Muscle layer of duodenum (tissue), 2 donors: ENCODE results near the gene FOXO3.

ENCODE experiments used
- H3K27ac ChIP-seq: one replicate; pipeline ENCODE4 v1.7.0; 2013; ENCODE audit warnings: mild to moderate bottlenecking, low read length
- H3K27me3 ChIP-seq: one replicate; pipeline ENCODE4 v1.7.0; 2013; ENCODE audit warnings: low read depth, mild to moderate bottlenecking, control low read depth, low read length
- H3K36me3 ChIP-seq, 2 donors: one replicate each; pipeline ENCODE4 v1.7.0; 2013; ENCODE audit warnings: low read length in 2 of 2, control low read depth in 1 of 2, mild to moderate bottlenecking in 1 of 2; ENCODE audit not compliant: insufficient read depth in 2 of 2, control insufficient read depth in 1 of 2
- H3K4me1 ChIP-seq, 2 donors: one replicate each; pipeline ENCODE4 v1.7.0; 2013; ENCODE audit warnings: low read length in 2 of 2, mild to moderate bottlenecking in 2 of 2, control low read depth in 1 of 2, moderate library complexity in 1 of 2; ENCODE audit not compliant: insufficient read depth in 2 of 2, control insufficient read depth in 1 of 2
- H3K4me3 ChIP-seq, 2 donors: one replicate each; pipeline ENCODE4 v1.7.0; 2013; ENCODE audit warnings: low read length in 2 of 2, low read depth in 1 of 2, mild to moderate bottlenecking in 1 of 2
- H3K9me3 ChIP-seq, 2 donors: one replicate each; pipeline ENCODE4 v1.7.0; 2013; ENCODE audit warnings: low read length in 2 of 2, control low read depth in 1 of 2, mild to moderate bottlenecking in 1 of 2; ENCODE audit not compliant: control insufficient read depth in 1 of 2
- donor health status: healthy.

Gene FOXO3

GRCh38 chr6:108693430-108694154, 132.9 kb downstream of the FOXO3 start:
- H3K9me3 ChIP-seq = no peaks in the 10 kb centered on the region
- H3K4me1 ChIP-seq = peaks cover 0 to 13% of the 10 kb centered on the region in 2 donors
- no peak overlapping the region for H3K4me3 ChIP-seq
- H3K27me3 ChIP-seq = no peaks in the 10 kb centered on the region
- no peak overlapping the region for H3K27ac ChIP-seq
- H3K36me3 ChIP-seq = peaks cover 0 to 4% of the 10 kb centered on the region in 2 donors

- Histone ChIP-seq H3K4me1 (peaks cover 0 to under 1% of the 10 kb centered on the region in 2 donors), H3K27me3 (no peaks in the 10 kb centered on the region), H3K4me3 (no peak overlapping the region), H3K9me3 (no peaks in the 10 kb centered on the region), H3K36me3 (peaks cover 0 to 4% of the 10 kb centered on the region in 2 donors), H3K27ac (no peak overlapping the region)
Measured at GRCh38 chr6:108694816-108695215, 134.1 kb downstream of the FOXO3 start.

GRCh38 chr6:108697561-108698161, 136.9 kb downstream of the FOXO3 start:
- Histone ChIP-seq H3K4me3 (no peak overlapping the region), H3K9me3 (peaks cover 9 to 23% of the 10 kb centered on the region in 2 donors), H3K36me3 (peaks cover 0 to 4% of the 10 kb centered on the region in 2 donors), H3K27me3 (no peaks in the 10 kb centered on the region), H3K27ac (no peak overlapping the region), H3K4me1 (no peaks in the 10 kb centered on the region)

GRCh38 chr6:108698593-108699289, 138.0 kb downstream of the FOXO3 start:
- no peaks in the 10 kb centered on the region for H3K27me3 ChIP-seq
- H3K4me1 ChIP-seq = no peaks in the 10 kb centered on the region
- no peak overlapping the region for H3K27ac ChIP-seq
- H3K4me3 ChIP-seq = no peak overlapping the region
- peaks cover 9 to 25% of the 10 kb centered on the region in 2 donors for H3K9me3 ChIP-seq
- H3K36me3 ChIP-seq = peaks cover 0 to 4% of the 10 kb centered on the region in 2 donors

- Histone ChIP-seq H3K4me3 (no peak overlapping the region), H3K27ac (no peak overlapping the region), H3K36me3 (peaks cover 0 to 4% of the 10 kb centered on the region in 2 donors), H3K4me1 (no peaks in the 10 kb centered on the region), H3K9me3 (peaks cover 9 to 25% of the 10 kb centered on the region in 2 donors), H3K27me3 (no peaks in the 10 kb centered on the region)
Measured at GRCh38 chr6:108699290-108700041, 138.7 kb downstream of the FOXO3 start.

- no peaks in the 10 kb centered on the region for H3K36me3 ChIP-seq
- no peaks in the 10 kb centered on the region for H3K27me3 ChIP-seq
- H3K4me3 ChIP-seq = no peak overlapping the region
- no peak overlapping the region for H3K27ac ChIP-seq
- peaks cover 9 to 25% of the 10 kb centered on the region in 2 donors for H3K9me3 ChIP-seq
- no peaks in the 10 kb centered on the region for H3K4me1 ChIP-seq
Measured at GRCh38 chr6:108702106-108702851, 141.6 kb downstream of the FOXO3 start.

- no peaks in the 10 kb centered on the region for H3K36me3 ChIP-seq
- peaks cover 7 to 10% of the 10 kb centered on the region in 2 donors for H3K9me3 ChIP-seq
- H3K27ac ChIP-seq = no peak overlapping the region
- H3K27me3 ChIP-seq = no peaks in the 10 kb centered on the region
- H3K4me1 ChIP-seq = peaks cover 0 to 12% of the 10 kb centered on the region in 2 donors
- no peak overlapping the region for H3K4me3 ChIP-seq
Measured at GRCh38 chr6:108706649-108707048, 145.9 kb downstream of the FOXO3 start.

GRCh38 chr6:108707328-108707976, 146.7 kb downstream of the FOXO3 start:
- H3K4me1 ChIP-seq = peaks cover 0 to 12% of the 10 kb centered on the region in 2 donors
- peaks cover 0 to 4% of the 10 kb centered on the region in 2 donors for H3K9me3 ChIP-seq
- no peak overlapping the region for H3K27ac ChIP-seq
- no peaks in the 10 kb centered on the region for H3K27me3 ChIP-seq
- H3K36me3 ChIP-seq = no peaks in the 10 kb centered on the region
- no peak overlapping the region for H3K4me3 ChIP-seq

GRCh38 chr6:108710030-108710429, 149.3 kb downstream of the FOXO3 start:
- no peaks in the 10 kb centered on the region for H3K27me3 ChIP-seq
- H3K36me3 ChIP-seq = no peaks in the 10 kb centered on the region
- no peaks in the 10 kb centered on the region for H3K9me3 ChIP-seq
- H3K4me1 ChIP-seq = peaks cover 0 to 12% of the 10 kb centered on the region in 2 donors
- no peak overlapping the region for H3K27ac ChIP-seq
- H3K4me3 ChIP-seq = no peak overlapping the region

GRCh38 chr6:108710551-108710950, 149.8 kb downstream of the FOXO3 start:
- Histone ChIP-seq H3K36me3 (no peaks in the 10 kb centered on the region), H3K9me3 (no peaks in the 10 kb centered on the region), H3K27ac (no peak overlapping the region), H3K4me1 (peaks cover 0 to 12% of the 10 kb centered on the region in 2 donors), H3K27me3 (no peaks in the 10 kb centered on the region), H3K4me3 (no peak overlapping the region)
